ENCODE measurements around the gene TMEM140.

Gene TMEM140

GRCh38 chr7:135213831-135214230 lies 66.0 kb downstream of the TMEM140 start:
- no peak for TF ChIP-seq CTCF (IDR thresholded peaks at IDR 0.05; ENCODE audit: low read depth, low read length, missing control alignments)
- no peak for DNase-seq (ENCODE audit: low read depth)
- H3K4me3 ChIP-seq (ENCODE audit: low read depth, low read length): no peak overlapping the region

- no peak overlapping the region for H3K4me3 ChIP-seq (ENCODE audit: low read depth, low read length)
- no peak for TF ChIP-seq CTCF (IDR thresholded peaks at IDR 0.05; ENCODE audit: low read depth, low read length, missing control alignments)
- no peak for DNase-seq (ENCODE audit: low read depth)
Measured at GRCh38 chr7:135215180-135215579, 67.3 kb downstream of the TMEM140 start.

- DNase-seq (ENCODE audit: low read depth): no peak
- no peak overlapping the region for H3K4me3 ChIP-seq (ENCODE audit: low read depth, low read length)
- no peak for TF ChIP-seq CTCF (IDR thresholded peaks at IDR 0.05; ENCODE audit: low read depth, low read length, missing control alignments)
Measured at GRCh38 chr7:135215698-135216097, 67.8 kb downstream of the TMEM140 start.

Data from GM12864 (cell line).